GM19238 (cell line): ENCODE data around the gene DNAJC25.
"Not testable (repeated sequence)": the region's sequence is repeated elsewhere in the genome, so short reads cannot be mapped to it uniquely, and the experiment has no call there.

Experiments used
- DNase-seq: peaks from one replicate; pipeline ENCODE4 v3.0.0; 2011; ENCODE audit warnings: low spot score; ENCODE audit not compliant: insufficient read length

DNAJC25 gene

GRCh38 chr9:111663301-111663823, 32.2 kb downstream of the DNAJC25 start:
- DNase-seq = no peak

DNA sequence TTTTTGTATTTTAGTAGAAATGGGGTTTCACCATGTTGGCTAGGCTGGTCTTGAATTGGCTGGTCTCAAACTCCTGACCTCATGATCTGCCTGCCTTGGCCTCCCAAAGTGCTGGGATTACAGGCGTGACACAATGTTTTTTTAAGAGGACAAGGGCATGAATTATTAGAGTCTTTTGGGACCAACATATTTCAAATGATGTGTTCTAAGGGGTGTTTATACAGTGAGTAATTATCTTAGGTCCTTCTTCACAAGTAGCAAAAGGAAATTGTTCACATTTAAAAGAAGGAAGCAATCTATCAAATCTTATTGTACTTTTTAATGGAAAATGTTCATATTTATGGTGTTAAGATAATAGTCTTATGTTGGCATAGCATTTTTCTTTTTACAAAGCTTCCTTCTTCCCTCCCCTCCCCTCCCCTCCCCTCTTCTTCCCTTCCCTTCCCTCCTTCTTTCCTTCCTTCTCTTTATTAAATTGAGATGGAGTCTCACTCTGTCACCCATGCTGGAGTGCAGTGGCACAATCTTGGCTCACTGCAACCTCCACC, 37.0 kb downstream of the DNAJC25 start:
- no peak for DNase-seq

- DNase-seq = not testable (repeated sequence)
These were observed 37.5 kb downstream of the DNAJC25 start for GRCh38 chr9:111668601-111669000.

- no peak for DNase-seq
These were observed 43.2 kb downstream of the DNAJC25 start for GRCh38 chr9:111674319-111674718.

DNA sequence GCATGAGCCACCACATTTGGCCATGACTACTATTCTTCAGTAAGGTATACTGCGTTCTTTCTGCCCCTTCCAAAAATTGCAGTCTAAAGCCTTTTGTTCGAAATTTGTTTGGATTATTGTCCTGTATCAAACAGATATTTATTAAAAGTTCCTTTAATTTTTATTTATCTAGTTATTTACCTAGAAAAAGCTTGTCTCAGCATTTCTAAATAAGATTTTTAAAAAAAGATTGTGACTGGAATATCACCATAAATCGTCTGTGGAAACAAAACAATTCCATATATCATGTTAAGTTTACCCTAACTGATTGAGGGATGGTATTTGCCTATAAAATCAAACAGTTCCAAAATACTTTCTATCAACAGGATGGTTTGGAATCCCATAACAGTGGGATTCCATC, 45.0 kb downstream of the DNAJC25 start:
- no peak for DNase-seq

GRCh38 chr9:111678293-111678692, 47.2 kb downstream of the DNAJC25 start:
- no peak for DNase-seq

- no peak for DNase-seq
These were observed 48.1 kb downstream of the DNAJC25 start for GRCh38 chr9:111679199-111679598.

GRCh38 chr9:111683392-111683791, 52.3 kb downstream of the DNAJC25 start:
- no peak for DNase-seq

DNA sequence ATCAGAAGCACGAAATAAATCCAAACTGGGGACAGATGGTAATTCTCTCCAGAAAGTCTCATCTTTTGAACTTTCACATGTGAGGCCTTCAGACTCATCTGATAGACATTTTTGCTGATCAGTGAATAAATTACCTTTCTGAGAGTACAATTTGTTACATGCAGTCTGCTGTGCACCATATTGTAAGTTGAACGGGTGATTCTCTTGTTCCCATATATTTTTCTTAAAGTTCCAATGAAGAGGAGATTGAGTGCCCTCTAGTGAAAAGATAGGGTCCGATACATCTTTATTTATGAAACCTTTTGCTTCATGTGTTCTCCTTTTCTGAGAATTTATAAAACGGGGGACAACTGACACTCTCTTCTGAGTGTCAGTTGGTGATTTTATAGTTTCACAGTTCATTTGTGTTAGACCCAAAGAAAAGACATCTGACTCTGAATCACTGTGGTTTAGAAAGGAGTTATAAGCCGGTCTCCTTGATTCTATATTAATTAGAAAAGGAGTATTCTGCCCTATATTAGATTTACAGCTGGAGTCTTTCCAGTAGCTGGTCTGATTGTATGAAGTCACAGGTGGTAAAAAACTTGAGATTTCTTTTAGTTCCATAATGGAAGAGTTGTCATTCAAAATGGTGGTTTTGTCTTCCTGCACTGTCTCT, 60.7 kb downstream of the DNAJC25 start:
- no peak for DNase-seq

GRCh38 chr9:111696796-111697195, 65.7 kb downstream of the DNAJC25 start:
- no peak for DNase-seq

- no peak for DNase-seq
These were observed 69.6 kb downstream of the DNAJC25 start for GRCh38 chr9:111700776-111701175.
